ENCODE results near the gene PCYT1B.

PCYT1B gene

GRCh38 chrX:24520472-24520871 is 126.7 kb downstream of the PCYT1B start:
- no peak for TF ChIP-seq CTCF (IDR thresholded peaks at IDR 0.05; ENCODE audit: low read depth, low read length, missing control alignments)

GRCh38 chrX:24515447-24515846 is 131.7 kb downstream of the PCYT1B start:
- no peak for TF ChIP-seq CTCF (IDR thresholded peaks at IDR 0.05; ENCODE audit: low read depth, low read length, missing control alignments)
- DNase-seq (ENCODE audit: extremely low read depth, low read depth), result no peak

More at GRCh38 chrX:24520472-24520871, 126.7 kb downstream of the PCYT1B start:
- no peak for DNase-seq (ENCODE audit: extremely low read depth, low read depth)
- H3K4me3 ChIP-seq (replicated peaks; ENCODE audit: low read depth, low read length), result no peak overlapping the region

GRCh38 chrX:24513416-24513815 is 133.7 kb downstream of the PCYT1B start:
- TF ChIP-seq CTCF (IDR thresholded peaks at IDR 0.05; ENCODE audit: low read depth, low read length, missing control alignments), result no peak
- H3K4me3 ChIP-seq (replicated peaks; ENCODE audit: low read depth, low read length), result no peak overlapping the region
- DNase-seq (ENCODE audit: extremely low read depth, low read depth), result no peak

More at GRCh38 chrX:24515447-24515846, 131.7 kb downstream of the PCYT1B start:
- no peak overlapping the region for H3K4me3 ChIP-seq (replicated peaks; ENCODE audit: low read depth, low read length)

DNA sequence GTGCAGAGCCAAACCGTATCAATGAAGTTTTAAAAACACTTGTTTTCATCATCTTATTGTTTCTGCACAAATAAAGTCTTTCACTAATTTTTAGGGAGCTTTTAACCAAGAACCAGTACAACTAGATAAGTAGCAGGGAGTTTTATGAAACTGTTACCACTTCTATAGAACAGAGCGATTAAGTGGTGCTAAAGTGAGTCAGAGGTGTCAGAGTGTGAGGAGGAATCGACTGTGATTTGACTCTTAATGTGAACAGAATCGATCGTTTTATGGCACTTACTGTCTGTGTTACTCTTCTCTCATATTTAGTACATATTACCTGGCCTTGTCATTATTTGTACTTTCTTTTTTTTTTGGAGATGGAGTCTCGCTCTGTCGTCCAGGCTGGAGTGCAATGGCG is 138.8 kb downstream of the PCYT1B start:
- no peak for TF ChIP-seq CTCF (IDR thresholded peaks at IDR 0.05; ENCODE audit: low read depth, low read length, missing control alignments)
- H3K4me3 ChIP-seq (replicated peaks; ENCODE audit: low read depth, low read length), result no peak overlapping the region
- no peak for DNase-seq (ENCODE audit: extremely low read depth, low read depth)
